ENCODE data around the gene CDCA4. TPM values are rescaled to one million over a fixed set of nuclear protein-coding genes. Genes with fewer than 3 reads are reported as not detected.
A peak's percentile ranks its signal among the peaks of the same experiment; 100 is the strongest.

Gene CDCA4
- total RNA-seq, 1 donor from 2014 or later: 3.1 TPM

DNA sequence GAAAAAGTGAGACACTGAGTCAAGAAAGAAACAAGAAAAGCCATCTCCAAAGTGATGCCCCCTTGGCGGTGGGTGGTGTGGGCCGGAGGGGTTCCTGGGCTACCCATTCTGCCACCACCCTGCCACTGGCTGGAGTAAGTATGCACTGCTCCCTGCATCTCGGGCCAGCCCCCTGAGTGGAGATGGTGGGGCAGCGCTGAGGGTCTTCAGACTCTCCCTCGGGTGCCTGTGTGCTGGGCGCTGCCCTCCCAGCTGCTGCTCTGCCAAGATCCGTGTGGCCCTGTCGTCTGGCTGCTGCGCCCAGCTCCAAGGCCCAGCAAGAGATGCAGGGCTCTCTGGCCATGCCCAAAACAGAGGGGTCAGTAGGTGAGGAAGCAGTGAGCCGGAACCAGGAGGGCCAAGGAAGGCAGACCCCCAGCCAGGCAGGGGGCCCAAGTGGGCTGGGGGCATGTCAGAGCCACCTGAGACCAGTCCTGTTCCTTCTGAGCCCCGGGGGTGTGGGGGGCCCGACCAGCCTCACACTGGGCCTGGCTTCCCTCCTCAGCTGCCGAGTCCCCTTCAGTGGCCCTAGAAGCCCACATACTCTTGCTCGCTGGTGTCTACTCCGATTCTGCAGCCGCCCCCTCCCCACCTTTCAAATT is 39.2 kb upstream of the CDCA4 start:
- no peak for DNase-seq (ENCODE audit: missing footprints)
- ATAC-seq: no peak

DNA sequence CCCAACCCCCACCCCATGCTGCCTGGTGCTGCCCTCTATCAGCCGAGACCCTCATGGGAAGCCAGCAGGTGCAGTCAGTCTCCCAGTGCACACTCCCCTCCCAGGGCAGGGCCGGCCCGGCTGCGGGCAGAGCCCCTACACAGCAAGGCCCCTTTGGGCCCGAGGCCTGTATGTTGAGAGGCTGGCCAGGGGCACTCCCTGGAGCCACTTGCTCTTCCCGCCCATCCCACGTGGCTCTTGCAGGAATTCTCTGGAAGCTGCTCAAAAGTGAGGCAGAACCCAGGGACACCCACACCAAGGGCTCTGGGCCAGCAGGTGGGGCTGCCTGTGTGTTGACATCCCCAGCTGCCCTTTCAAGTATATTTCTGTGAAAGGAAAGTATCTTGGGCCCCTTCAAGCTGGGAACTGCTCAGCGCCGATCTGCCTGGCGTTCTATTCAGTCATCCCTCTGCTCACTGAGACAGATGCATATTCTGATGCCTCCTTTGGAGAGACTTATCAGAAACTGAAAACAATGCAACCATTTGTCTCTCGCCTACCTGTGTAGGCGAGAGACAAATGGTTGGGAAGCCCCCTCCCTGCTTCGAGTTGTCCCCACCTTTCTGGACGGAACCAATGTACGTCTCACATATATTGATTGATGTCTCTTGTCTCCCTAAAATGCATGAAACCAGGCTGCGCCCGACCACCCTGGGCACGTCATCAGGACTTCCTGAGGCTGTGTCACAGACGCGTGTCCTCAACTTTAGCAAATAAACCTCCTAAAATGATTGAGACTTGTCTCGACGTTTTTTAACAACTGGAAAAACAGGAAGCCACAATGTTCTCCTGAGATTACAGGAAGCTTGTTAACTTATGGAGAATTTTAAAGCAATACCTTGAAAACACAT is 38.4 kb upstream of the CDCA4 start:
- DNase-seq (ENCODE audit: missing footprints) (no peak), ATAC-seq (no peak)
- intact Hi-C loops (cut with DNase I): no loop called here

More for the DNA sequence above, 39.2 kb upstream of the CDCA4 start:
- intact Hi-C loops (cut with DNase I): loop anchor here (2.0 kb wide), 1 partner anchor 27 kb away; no protein-coding TSS in a partner anchor

DNA sequence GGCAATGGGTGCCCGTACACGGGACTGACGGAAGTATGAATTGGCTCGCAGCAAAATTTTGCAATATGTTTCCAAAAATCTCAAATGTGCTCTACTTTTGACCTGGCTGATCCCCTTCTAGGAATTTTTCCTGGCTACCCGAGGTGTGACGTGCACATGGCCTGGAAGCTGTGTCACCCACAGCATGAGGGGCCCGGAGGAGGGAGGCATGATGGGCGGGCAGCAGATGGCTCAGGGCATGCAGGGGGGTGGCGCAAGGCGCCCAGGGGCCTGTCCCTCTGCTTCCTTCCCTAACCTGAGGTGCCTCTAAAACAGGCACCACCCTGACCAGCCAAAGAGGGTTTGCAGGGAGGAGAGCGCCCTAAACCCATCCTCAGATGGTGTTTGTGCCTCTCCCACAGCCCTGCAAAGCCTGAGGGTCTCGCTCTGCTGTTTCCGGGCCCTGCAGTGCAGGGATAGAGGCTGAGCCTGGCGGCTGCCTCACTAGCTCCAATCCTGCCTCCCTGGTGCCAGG is 37.7 kb upstream of the CDCA4 start:
- intact Hi-C loops (cut with DNase I): no loop called here
- no peak for DNase-seq (ENCODE audit: missing footprints)

DNA sequence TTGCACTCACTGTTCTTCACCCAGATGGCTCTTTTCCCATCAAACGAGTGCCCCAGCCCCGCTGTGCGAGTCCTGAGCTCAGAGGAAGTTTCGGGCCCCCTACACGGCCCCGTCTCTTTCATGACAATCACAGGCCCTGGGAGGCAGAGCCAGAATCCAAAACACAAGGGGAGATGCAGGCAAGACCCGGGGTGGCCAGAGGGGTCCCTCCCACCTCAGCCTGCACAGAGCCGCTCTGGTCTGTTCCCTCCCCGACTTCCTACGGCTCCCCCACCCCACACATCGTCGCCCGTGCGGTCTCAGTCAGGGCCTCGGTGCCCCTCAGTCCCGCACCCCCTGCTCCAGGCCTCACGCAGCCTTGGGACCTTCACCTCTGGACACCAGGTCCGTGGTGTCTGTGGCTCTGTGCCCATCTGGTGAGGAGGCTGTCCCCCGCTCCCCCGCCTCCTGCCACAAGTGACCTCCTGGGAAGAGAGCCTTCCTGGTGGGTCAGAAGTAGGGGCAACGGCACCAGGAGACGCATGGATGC is 35.5 kb upstream of the CDCA4 start:
- ATAC-seq: no peak
- intact Hi-C loops (cut with DNase I): no loop called here
- DNase-seq (ENCODE audit: missing footprints): no peak

More for the DNA sequence above, 37.7 kb upstream of the CDCA4 start:
- ATAC-seq: no peak

DNA sequence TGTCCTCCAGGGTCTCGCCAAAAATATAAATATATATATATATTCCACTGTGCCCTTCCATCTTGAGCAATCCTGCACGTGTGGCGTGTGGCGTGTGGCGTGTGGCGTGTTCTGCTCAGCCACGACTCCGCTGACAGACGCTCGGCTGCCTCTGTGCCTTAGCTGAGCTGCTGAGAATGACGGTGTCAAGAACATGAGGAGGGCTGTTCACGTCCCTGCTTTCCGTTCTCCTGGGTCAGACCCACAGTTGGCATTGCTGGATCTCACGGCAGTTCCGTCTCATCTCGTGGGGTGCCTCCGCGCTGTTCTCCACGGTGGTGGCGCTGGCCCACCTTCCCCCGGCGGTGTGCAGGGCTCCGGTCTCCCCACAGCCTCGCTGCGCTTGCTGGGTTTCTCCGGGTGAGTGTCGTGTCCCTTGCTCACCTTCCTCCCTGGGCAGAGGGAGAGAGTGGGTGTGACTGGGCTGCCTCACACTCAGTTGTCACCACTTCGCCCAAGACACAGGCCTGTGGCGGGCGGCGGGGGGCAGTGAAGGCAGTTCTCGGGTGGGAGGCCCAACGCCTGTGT is 34.9 kb upstream of the CDCA4 start:
- intact Hi-C loops (cut with DNase I): no loop called here
- DNase-seq (ENCODE audit: missing footprints): no peak
- no peak for ATAC-seq

DNA sequence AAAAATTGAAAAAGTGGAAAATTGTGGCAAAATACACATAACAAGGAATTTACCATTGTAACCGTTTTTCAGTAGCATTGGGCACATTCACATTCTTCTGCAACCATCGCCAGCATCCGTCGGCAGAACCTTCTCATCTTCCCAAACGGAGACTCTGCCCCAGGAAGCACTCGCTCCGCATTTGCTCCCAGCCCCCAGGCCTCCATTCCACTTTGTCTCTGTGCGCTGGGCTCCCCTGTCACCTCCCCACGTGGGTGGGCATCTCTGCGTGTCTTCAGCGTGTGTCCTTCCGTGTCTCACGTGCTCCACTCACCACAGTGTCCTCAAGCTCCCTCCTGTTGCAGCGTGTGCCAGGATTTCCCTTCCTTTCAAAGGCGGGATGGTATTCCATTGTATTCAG is 34.5 kb upstream of the CDCA4 start:
- intact Hi-C loops (cut with DNase I): no loop called here
- no peak for DNase-seq (ENCODE audit: missing footprints)
- no peak for ATAC-seq

DNA sequence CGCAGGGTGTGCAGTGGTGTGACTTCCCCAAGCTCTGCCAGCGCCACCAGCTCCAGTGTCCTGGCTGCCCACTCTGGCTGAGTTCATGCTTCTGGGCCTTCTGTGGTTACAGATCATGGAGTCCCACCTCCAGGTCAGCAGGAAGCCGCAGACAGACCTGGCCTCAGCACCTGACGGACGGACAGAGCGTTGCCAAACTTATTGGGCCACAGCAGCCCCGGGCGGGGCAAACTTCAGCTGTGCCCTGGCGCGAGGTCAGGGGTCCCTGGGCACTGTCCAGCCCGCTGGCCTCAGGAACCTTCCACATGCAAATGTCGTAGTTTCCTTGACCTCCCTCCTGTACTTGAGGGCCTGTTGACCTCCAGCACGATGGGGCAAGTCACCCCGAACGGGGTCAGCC is 33.1 kb upstream of the CDCA4 start:
- ATAC-seq: no peak
- DNase-seq (ENCODE audit: missing footprints): no peak
- intact Hi-C loops (cut with DNase I): no loop called here

DNA sequence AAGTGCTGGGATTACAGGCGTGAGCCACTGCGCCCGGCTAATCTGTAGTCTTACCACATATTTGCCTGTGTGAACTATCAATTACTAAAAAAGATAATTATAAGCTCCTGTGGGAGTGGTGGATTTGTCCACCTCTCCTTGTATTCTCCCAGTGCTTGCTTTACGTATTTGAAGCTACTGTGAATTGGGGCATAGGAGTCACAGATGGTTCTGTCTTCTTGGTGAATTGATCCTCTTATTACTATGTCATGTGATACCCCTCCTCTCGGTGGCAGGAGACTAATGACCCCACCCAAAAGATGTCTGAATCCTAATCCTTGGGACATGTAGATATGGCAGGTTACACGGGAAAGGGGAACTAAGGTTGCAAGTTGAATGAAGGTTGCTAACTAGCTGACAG is 32.5 kb upstream of the CDCA4 start:
- intact Hi-C loops (cut with DNase I): no loop called here
- ATAC-seq (no peak), DNase-seq (ENCODE audit: missing footprints) (no peak)

DNA sequence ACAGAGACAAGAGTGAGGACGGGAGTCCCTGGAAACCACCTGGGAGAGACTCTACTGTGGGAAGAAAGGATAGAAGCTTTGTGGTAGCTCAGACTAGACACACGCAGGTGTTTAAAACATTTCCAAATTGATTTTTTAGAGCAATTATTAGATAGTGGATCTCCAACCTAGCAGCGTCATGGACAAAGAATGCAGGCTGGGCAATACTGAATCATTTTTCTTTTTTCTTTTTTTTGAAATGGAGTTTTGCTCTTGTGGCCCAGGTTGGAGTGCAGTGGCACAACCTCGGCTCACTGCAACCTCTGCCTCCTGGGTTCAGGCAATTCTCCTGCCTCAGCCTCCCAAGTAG is 31.2 kb upstream of the CDCA4 start:
- no peak for ATAC-seq
- DNase-seq (ENCODE audit: missing footprints): no peak
- intact Hi-C loops (cut with DNase I): no loop called here

DNA sequence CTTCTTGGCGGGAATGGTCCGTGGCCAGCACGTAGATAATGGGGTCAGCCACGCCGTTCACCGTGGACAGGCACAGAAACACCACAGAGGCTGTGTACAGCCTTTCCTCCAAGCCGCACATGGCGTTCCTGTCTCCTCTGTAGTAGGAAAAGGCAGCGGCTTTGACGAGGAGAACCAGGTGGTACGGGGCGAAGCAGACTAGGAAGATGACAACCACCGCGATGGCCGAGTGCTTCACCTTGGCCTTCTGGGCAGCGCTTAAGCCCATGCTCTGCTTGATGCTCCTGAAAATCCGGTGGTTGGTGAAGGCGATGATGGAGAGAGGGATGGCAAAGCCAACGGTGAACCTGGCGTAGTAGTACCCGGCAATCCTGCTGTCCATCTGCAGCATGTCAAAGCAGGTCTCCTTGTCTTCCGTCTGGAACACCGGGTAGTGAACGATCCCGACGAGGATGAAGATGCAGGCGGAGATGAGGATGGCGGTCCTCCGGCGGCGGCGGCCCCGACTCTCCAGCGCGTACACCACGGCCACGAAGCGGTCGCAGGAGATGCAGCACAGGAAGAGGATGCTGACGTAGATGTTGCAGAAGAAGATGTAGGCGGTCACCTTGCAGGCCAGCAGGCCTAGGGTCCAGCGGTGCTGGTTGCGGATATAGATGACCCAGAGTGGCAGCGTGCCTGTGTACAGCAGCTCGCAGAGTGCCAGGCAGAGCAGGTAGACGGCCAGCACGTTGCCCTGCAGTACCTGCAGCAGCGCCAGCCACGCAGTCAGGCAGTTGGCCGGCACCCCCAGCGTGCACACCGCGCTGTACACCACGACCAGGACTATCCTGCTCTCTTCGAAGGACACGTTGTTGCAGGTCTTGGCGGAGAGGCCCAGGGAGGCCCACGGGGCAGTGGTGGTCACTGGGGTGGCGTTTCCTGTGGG is 30.6 kb upstream of the CDCA4 start:
- no peak for ATAC-seq
- DNase-seq (ENCODE audit: missing footprints): no peak
- intact Hi-C loops (cut with DNase I): no loop called here

DNA sequence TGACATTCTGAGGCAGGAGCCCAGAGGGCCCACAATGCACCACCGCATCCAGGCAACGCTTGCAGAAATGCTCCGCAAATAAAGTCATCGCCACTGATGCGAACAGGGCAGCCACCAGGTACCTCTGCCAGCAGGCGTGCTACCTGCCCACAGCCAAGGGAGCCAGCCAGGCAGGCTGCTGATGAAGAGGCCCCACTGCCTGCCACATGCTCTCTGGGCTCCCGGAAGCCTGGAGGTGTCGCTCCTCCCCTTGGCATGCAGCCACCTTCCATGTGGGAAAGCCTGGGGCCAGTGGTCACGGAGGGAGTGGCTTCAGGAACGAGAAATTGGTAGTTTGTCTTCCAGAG is 29.6 kb upstream of the CDCA4 start:
- no peak for DNase-seq (ENCODE audit: missing footprints)

DNA sequence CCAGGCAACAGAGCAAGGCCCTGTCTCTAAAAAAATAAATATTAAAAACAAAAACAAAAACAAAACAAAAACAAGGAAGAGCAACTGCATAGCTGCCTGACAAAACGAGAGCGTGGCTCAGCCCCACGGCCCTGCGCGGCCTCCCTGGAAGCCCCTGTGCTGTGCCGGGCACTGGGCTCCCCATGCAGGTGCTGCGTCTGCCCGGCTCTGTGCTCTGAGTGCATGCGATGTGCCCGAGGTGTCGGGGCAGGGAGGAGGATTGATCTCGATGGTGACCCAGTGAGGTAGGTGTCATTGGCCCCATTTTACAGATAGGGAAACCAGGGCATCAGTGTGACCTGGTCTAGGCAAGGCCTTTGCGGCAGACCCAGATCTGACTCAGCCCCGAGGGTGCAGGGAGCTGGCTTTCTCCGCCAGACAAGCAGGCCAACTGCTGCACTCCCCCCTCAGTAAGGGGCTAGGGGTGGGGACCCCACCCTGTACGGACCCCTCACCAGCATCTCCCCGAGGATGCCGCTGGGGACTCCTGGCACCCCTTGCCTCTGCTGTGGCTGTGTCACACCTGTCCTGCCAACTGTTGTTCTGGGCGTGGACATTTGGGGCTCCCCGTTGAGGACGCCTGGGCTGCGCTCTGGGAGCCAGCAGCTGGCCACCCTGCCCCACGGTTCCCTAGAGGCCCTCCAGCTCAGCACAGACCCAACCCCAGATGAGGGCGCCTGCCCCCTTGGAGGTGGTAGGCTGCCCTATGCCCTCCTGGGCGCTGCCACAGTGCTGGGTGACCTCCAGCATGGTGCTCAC is 29.1 kb upstream of the CDCA4 start:
- intact Hi-C loops (cut with DNase I): loop anchor here (5.0 kb wide), 2 partner anchors 153 to 283 kb away; no protein-coding TSS in a partner anchor
- ATAC-seq (no peak), DNase-seq (ENCODE audit: missing footprints) (no peak)

More for the DNA sequence above, 29.6 kb upstream of the CDCA4 start:
- intact Hi-C loops (cut with DNase I): no loop called here
- no peak for ATAC-seq

DNA sequence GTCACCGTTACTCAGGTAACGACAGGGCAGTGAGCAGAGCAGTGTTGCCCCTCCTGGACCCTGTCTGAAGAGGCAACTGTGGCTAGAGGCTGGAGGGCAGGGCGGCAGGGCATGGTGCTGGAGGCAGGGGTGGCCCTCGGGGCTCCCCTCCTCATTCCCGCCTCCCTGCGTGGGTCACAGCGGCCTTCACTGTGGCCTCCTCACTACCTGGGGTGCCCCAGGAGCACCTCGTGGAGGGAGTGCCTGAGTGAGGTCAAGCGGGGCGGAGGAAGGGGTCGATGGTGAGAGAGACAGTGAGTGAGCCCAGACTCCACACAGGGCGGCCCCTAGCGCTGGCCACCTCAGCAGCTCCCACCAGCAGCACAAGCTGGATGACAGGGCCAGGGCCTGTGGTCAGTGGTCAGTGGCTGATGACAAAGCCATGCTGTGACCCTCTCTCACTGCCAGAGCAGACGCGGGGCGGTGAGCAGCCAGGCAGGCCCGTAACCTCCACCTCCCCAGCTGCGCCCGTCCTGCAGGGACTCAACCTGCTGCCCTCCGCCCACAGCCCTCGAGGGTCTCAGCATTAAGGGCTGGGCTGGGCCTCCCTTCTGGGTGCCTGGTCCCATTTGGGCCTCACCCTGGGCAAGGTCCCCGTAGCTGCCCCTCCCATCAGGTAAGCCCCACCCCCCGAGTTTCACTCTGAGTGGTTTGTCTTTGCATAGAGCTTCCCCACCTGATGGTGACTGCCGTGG is 26.6 kb upstream of the CDCA4 start:
- ATAC-seq (no peak), DNase-seq (ENCODE audit: missing footprints) (no peak)
- intact Hi-C loops (cut with DNase I): loop anchor here (5.0 kb wide), 2 partner anchors 150 to 280 kb away; no protein-coding TSS in a partner anchor

DNA sequence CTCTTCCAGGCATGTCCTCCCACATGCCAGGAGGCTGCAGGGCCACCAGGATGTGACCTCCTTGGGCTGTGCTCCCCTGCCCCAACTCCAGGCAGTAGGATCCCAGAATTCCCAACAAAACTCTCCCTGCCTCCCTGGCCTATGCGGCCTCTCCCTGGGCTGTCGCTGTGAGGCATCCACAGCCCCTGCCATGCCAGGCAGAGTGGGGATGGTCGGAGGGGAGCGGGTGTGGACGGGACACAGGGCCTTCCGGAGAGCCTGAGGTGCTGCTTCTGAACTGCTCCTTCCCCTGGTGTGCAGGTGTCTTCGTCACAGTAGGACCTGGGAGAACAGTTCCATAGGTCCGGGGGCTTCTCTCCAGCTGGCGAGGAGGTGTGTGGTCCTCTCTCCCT is 26.0 kb upstream of the CDCA4 start:
- DNase-seq (ENCODE audit: missing footprints): no peak
- ATAC-seq: no peak
- intact Hi-C loops (cut with DNase I): loop anchor here (5.0 kb wide), 2 partner anchors 150 to 280 kb away; no protein-coding TSS in a partner anchor

DNA sequence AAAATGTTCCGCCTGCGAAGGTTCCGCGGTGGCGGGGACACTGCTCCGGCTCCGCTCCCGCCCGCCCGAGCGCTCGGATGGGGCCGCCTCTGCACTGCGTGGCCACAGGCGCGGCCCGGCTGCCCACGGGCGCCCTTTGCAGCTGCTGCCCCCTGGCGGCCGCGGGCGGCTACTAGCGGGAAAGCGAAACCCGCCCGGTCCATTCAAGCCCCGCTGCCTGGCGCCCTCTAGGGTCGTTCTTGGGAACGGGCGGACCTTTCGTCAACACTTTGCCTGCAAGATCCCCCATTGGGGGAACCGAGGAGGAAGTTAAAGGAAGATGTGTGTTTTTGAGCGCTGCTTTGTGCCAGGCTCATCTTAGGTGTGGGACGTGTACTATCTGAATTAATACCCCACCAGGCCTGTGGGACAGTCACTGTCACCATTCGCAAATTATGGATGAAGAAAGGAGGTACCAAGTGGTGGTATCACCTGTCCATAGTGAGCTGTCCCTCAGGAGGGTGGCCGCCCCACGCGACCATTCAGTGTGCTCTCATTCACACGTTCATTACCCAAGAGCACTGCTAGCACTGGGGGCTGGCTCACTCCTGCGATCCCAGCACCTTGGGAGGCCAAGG is 24.9 kb upstream of the CDCA4 start:
- intact Hi-C loops (cut with DNase I): loop anchor here (1.0 to 5.0 kb wide), 3 partner anchors 70 to 279 kb away; no protein-coding TSS in a partner anchor
- DNase-seq (ENCODE audit: missing footprints): peak; percentile 96
- peak; percentile 96 for ATAC-seq

DNA sequence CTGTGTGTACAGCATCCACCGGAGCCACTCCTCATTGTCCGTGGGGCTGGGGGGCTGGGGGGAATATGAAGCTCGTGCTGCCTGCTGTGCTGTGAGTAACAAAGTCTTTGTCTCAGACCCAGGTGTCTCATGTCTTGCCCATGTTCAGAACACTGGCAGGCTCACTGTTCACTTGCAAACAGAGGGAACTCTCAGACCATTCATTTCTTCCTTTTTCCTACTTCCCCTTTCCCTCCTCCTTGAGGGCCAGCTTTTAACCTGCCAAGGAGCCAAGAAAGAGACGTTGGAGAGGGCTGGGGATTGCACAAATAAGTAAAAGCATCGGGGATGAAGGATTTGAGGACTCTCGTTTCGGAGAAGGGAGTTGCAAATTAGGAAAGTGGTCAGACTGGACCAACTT is 22.8 kb upstream of the CDCA4 start:
- DNase-seq (ENCODE audit: missing footprints): no peak
- no peak for ATAC-seq
- intact Hi-C loops (cut with DNase I): no loop called here

DNA sequence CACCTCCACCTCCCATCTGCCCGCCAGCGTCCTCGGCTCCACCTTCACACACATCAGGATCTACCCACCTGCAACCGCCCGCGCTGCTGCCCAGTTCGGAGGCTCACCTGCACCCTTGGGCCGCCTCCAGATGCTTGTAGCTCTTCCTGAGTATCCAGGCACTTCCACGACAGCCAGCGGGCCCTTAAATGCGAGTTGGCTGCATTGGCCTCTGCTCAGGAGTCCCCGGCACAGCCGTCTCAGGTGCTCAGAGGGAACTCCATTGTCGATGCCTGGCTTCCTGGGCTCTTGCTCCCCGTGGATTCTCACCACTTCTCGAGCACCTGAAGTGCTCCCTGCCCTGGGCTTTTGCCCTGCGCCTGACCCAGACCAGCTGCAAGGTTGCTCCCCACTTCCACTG is 21.9 kb upstream of the CDCA4 start:
- DNase-seq (ENCODE audit: missing footprints): no peak
- no peak for ATAC-seq
- intact Hi-C loops (cut with DNase I): no loop called here
